Endometrial microvascular endothelial cells (primary cell): ENCODE data around the gene CGREF1. TPM values are rescaled to one million over a fixed set of nuclear protein-coding genes. Genes with fewer than 3 reads are reported as not detected.

Experiments
- in situ Hi-C: cut with HindIII; loops from 2 replicates; pipeline ENCODE4 v1.10.0; 2017; ENCODE audit warnings: low sequenced_read_pairs, low pct_unique_long_range_greater_than_20kb; ENCODE audit errors: inconsistent ontology term
- total RNA-seq: library from RNA; depleted of rRNA; stranded (reverse); fragments of >200 nt; gene quantifications from one replicate; pipeline ENCODE4 v1.2.3, GENCODE V29; 2015; ENCODE audit errors: inconsistent ontology term

CGREF1 gene
- not detected for total RNA-seq

- in situ Hi-C loops: no loop called here
These were observed at the start of gene CGREF1 for GRCh38 chr2:27118525-27119329. Gene CGREF1 (minus strand): TSS chr2:27119128. CDS start chr2:27104366, 14,762 bp downstream.

- in situ Hi-C loops: no loop called here
These were observed 46.2 kb upstream of the CGREF1 start for GRCh38 chr2:27164960-27165763.

GRCh38 chr2:27162151-27163121 lies 43.5 kb upstream of the CGREF1 start:
- in situ Hi-C loops: no loop called here

GRCh38 chr2:27160191-27160590 lies 41.3 kb upstream of the CGREF1 start:
- in situ Hi-C loops: no loop called here

- in situ Hi-C loops: no loop called here
These were observed 40.3 kb upstream of the CGREF1 start for GRCh38 chr2:27159271-27159670.

GRCh38 chr2:27158468-27158867 lies 39.5 kb upstream of the CGREF1 start:
- in situ Hi-C loops: no loop called here

- in situ Hi-C loops: no loop called here
These were observed 36.2 kb upstream of the CGREF1 start for GRCh38 chr2:27155069-27155520.

- in situ Hi-C loops: no loop called here
These were observed 35.6 kb upstream of the CGREF1 start for GRCh38 chr2:27154488-27154887.

- in situ Hi-C loops: no loop called here
These were observed 34.0 kb upstream of the CGREF1 start for GRCh38 chr2:27152796-27153464.

- in situ Hi-C loops: no loop called here
These were observed 33.3 kb upstream of the CGREF1 start for GRCh38 chr2:27152102-27152795.

- in situ Hi-C loops: no loop called here
These were observed 31.8 kb upstream of the CGREF1 start for GRCh38 chr2:27150639-27151230.

- in situ Hi-C loops: no loop called here
These were observed 30.9 kb upstream of the CGREF1 start for GRCh38 chr2:27149570-27150405.

GRCh38 chr2:27148801-27149439 lies 30.0 kb upstream of the CGREF1 start, which contains the start of gene TCF23:
Gene TCF23 (plus strand): TSS chr2:27149004. CDS start chr2:27149134, 130 bp downstream.
- in situ Hi-C loops: no loop called here

GRCh38 chr2:27147935-27148334 lies 29.0 kb upstream of the CGREF1 start:
- in situ Hi-C loops: no loop called here

- in situ Hi-C loops: no loop called here
These were observed 26.8 kb upstream of the CGREF1 start for GRCh38 chr2:27145682-27146081.

GRCh38 chr2:27143285-27143684 lies 24.4 kb upstream of the CGREF1 start:
- in situ Hi-C loops: no loop called here
